Measurements from ENCODE around the gene COL6A2.
"Not testable (repeated sequence)": the region's sequence is repeated elsewhere in the genome, so short reads cannot be mapped to it uniquely, and the experiment has no call there.

COL6A2 gene
- total RNA-seq = 36.7 to 40.8 reads per million in 2 donors

DNA sequence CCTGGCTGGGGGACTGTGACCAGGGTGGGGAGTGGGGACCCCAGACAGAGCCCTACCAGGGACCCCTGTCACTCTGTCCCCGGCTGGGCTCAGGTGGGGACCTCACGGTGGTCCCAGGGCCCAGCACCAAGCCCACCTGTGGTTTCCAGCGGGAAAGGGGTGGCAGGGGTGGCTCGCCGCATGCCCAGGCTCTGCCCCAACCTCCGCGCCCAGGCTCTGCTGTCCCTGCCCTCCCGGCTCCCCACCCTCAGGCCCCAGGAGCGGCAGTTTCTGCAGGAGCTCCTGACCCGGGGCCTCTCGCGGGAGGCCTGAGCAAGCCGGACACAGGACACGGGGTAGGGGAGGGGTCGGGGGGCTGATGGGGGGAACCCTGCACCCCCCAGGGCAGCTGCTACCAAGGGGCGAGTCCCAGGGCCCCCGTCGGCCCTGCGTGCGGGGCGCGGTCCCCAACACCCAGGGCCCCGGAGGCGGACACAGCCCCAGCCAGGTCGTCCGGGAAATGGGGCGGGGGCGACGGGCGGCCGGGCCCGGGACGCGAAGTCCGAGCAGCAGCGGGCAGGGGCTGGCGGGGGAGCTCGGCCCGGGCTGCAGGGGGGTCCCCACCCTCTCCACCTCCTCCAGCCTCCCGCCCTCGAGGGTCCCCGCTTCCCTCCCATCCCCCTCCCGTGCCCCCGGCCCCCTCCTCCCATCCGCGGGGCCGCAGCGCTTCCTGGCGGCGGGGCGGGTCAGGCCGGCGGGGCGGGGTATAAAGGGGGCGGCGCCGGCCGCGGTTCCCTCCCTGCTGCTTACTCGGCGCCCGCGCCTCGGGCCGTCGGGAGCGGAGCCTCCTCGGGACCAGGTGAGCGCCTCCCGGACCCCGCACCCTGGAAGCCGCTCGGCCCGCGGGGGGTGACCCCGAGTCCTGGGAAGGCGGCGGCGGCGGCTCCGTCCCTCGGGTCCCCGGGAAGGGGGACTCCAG lies at the start of gene COL6A2:
Gene COL6A2 (plus strand): TSS at position 777 of the 958 bp plus-strand sequence.
- DNase-seq = peak; percentile 30

DNA sequence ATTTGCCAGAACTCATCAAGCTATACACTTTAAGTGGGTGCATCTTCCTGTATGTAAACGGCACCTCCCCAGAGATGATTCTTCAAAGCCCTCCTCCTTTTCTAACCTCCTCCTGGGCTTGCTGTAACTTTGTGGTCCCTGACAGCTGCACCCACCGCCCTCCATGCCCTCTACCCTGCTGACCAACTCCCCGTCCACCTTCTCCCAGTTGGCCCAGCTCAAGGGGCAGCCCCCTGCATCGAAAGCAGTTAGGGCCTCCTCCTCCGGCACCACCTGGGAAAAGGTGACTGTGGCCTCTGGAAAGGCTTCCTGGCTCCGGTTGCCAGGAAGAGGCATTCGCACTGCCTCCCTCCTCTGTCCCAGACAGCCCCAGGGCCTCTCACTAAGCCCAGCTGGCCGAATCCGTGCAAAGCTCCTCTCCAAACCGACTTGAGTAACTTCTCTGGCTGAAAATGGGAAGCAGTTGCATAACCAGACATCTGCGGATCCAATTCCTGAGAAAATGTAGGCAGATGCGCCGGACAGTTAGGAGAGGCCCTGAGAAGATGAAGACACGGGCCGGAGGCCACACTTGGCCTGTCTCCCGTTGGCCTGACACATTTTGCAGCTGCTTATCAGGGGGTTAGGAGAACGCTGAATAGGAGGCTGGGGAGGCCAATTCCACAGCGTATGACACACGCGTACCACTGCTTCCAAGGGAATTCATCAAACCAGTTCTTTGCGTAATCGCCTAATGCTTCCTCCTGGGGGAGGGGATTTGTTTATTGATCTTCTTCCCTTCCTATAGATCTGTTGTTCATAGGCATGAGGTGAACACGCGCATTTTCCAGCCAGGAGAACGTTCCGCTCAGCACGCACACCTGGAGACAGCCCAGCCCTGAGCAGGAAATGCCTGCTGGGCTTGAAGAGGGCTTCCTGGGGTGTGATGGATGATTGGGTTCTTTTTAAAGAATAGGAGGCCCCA lies 48.7 kb upstream of the COL6A2 start:
- no peak for DNase-seq

DNA sequence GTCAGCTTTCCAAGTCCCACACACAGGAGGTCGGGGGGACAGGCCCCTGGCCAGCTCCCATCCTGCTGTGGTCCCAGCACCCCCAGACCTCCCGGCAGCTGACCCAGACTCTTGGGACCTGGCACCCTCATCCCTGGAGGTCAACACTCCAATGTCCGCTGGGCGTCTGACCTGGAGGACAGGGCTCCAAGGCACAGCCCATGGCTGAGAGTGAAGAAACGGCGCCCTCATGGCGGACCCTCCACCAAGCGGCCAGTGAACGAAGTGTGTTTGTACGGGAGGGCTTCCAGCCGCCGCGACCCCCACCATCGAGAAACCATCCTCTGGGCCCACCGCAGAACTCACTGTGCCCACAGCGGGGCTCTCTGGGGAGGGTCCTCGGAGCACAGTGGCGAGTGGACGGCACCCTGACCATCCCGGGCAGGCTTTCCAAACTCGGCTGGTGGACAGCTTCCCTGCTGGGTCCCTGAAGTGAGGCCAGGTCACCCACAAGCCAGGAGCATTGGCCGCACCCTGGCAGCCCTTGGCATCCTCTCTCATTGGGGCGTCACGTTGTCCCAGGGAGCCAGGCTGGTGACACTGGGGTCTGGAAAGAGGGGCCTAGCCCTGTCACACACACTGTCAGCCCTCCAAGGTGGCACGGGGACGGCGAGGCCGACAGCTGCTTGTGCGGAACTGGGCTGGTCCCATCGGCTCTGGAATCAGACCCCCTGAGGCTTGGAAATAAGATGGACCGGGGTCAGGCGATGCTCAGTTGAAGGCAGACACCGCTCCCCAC lies 47.8 kb upstream of the COL6A2 start:
- DNase-seq = no peak

- no peak for DNase-seq
Measured at GRCh38 chr21:46050668-46051378, 47.1 kb upstream of the COL6A2 start.

- no peak for DNase-seq
Measured at GRCh38 chr21:46051379-46051770, 46.5 kb upstream of the COL6A2 start.

- DNase-seq = no peak
Measured at GRCh38 chr21:46051821-46052675, 45.9 kb upstream of the COL6A2 start.

DNA sequence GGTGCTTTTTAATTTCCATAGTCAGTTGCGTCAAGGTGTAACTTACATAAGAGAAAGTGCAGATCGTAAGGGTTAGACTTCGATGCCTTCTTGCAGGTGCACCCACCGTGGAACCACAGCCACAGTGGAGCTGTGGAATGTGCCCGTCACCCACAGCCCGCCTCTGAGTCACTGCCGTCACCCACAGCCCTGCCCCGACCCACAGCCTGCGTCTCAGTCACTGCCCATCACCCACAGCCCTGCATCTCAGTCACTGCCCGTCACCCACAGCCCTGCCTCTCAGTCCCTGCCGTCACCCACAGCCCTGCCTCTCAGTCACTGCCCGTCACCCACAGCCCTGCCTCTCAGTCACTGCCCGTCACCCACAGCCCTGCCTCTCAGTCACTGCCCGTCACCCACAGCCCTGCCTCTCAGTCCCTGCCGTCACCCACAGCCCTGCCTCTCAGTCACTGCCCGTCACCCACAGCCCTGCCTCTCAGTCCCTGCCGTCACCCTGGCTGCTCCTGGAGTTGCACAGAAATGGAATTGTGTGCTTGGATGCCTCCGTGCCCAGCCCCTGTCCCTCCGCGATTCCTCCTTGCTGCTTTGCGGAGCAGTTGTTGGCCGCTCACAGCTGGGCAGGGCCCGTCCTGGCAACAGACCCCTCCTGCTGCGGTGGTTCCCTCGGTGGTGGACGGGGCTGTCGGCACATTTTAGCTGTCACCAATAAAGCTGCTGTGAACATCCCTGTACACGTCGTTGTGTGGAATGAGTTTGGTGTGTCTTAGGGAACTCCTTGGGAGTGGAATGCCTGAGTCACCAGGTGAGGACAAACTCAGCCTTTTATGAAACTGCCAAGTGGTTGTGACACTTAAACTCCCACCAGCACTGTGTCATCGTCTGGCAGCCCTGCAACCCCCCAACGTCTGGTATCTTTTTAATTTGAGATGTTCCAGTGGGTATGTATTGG lies 44.9 kb upstream of the COL6A2 start:
- no peak for DNase-seq

GRCh38 chr21:46054031-46054430 lies 43.9 kb upstream of the COL6A2 start:
- no peak for DNase-seq

DNA sequence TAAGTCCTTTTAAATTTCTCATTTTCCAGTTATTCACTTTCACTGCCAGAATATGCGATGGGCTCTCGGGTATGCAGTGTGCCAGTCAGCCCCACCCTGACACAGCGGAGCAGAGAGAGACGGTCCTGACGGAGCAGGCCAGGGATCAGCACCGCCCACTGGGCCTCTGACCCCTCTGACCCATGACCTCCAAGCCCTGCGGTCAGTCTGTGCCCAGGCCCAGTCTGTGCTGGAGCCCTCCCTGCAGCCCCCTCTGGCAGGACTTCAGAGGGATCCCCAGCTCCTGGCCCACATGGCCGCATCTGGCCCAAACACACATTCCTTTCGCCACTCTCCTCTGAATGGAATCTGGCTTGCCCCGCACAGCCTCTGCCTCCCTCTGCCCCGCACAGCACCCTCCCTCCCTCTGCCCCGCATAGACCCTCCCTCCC lies 43.4 kb upstream of the COL6A2 start:
- no peak for DNase-seq

GRCh38 chr21:46055863-46056281 lies 42.0 kb upstream of the COL6A2 start:
- no peak for DNase-seq

DNA sequence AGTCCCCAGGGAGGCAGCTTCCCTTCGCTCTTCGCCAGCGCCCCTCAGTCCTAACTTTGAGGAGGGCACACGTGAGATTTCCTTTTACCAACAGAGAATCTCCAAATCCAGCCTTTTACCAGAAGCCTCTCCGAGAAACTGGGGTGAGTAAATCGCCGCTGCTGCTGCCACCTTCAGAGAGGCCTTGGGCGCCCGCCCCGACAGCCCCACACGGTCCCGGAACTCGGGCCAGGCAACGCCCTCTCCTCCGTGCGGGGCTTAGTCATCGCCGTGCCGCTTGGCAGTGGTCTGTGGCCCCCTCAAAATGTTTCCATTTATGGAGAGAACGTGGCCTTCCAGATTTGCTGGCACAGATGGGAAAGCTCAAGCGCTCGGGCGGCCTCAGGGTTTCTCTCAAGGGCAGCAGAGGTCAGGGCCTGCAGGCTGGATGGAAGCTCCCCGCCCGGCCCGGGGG lies 41.4 kb upstream of the COL6A2 start:
- DNase-seq = no peak

- no peak for DNase-seq
Measured at GRCh38 chr21:46057111-46057709, 40.7 kb upstream of the COL6A2 start.

- DNase-seq = no peak
Measured at GRCh38 chr21:46057710-46058241, 40.1 kb upstream of the COL6A2 start.

GRCh38 chr21:46058431-46059145 lies 39.3 kb upstream of the COL6A2 start:
- no peak for DNase-seq

- no peak for DNase-seq
Measured at GRCh38 chr21:46059195-46059594, 38.7 kb upstream of the COL6A2 start.

- DNase-seq = not testable (repeated sequence)
Measured at GRCh38 chr21:46059711-46060455, 38.0 kb upstream of the COL6A2 start.

DNA sequence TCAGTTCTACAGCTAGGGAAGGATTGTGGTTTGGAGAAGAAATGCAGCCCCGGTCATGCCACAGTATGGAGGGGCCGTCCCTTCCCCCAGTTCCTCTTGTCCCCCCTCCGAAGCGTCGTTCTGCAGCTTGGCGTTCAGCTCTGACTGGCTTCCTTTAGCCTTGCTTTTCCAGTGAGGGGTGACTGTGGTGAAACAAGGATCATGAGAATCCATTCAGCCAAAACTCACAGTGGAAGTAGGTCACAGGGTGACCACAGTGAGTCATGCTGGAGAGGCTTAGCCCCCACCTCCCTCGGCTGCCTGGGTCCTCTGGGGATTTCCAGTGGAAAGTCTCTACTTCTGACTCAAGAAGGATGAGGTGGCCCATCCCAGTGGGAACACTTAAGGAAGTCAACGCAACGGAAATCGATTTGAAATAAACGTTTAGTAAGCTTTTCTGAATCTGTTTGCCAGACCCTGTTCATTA lies 37.3 kb upstream of the COL6A2 start:
- no peak for DNase-seq
